HCT116 (cell line): ENCODE measurements around the gene ARHGAP18.

Source experiments
- CTCF ChIP-seq, 3 experiments: fragments of 200-600 bp in 1 of 3; sonication (generic) in 1 of 3; IDR thresholded peaks in 2 of 3; conservative IDR thresholded peaks in 1 of 3; 2 replicates each; pipeline ENCODE4 v1.5.1; 2012 to 2017; ENCODE audit warnings: low read depth in 2 of 3, low read length in 2 of 3, antibody characterized with exemption in 1 of 3, borderline replicate concordance in 1 of 3, control low read depth in 1 of 3, mild to moderate bottlenecking in 1 of 3, mixed read lengths in 1 of 3, mixed run types in 1 of 3, moderate library complexity in 1 of 3; ENCODE audit not compliant: insufficient read depth in 1 of 3
- ELF1 ChIP-seq: IDR thresholded peaks from 2 replicates; pipeline ENCODE4 v1.6.1; 2012; ENCODE audit warnings: low read depth, borderline replicate concordance
- EZH2 ChIP-seq: fragments of 200-600 bp; sonication (generic); IDR thresholded peaks from 2 replicates; pipeline ENCODE4 v1.6.1; 2017; ENCODE audit warnings: antibody characterized with exemption, mixed run types
- EZH2phosphoT487 ChIP-seq: fragments of 200-600 bp; IDR thresholded peaks from 2 replicates; pipeline ENCODE4 v1.6.1; 2018; ENCODE audit warnings: antibody characterized with exemption, borderline replicate concordance
- JUND ChIP-seq: IDR thresholded peaks from 2 replicates; pipeline ENCODE4 v1.6.1; 2012
- MAX ChIP-seq: IDR thresholded peaks from 2 replicates; pipeline ENCODE4 v1.6.1; 2012
- POLR2A ChIP-seq: IDR thresholded peaks from 2 replicates; pipeline ENCODE4 v1.7.0; 2011; ENCODE audit warnings: borderline replicate concordance; ENCODE audit not compliant: insufficient read depth, insufficient read length; ENCODE audit errors: extremely low read depth
- POLR2AphosphoS5 ChIP-seq: IDR thresholded peaks from 2 replicates; pipeline ENCODE4 v1.6.1; 2011; ENCODE audit warnings: mild to moderate bottlenecking, low read depth, low read length, moderate library complexity
- RAD21 ChIP-seq: IDR thresholded peaks from 2 replicates; pipeline ENCODE4 v1.6.1; 2012; ENCODE audit warnings: low read depth, mild to moderate bottlenecking
- REST ChIP-seq: IDR thresholded peaks from 2 replicates; pipeline ENCODE4 v1.6.1; 2012; ENCODE audit warnings: low read depth
- SIN3A ChIP-seq: IDR thresholded peaks from 2 replicates; pipeline ENCODE4 v1.6.1; 2012; ENCODE audit warnings: low read depth
- TCF7L2 ChIP-seq: IDR thresholded peaks from 2 replicates; pipeline ENCODE4 v1.7.0; 2011; ENCODE audit warnings: borderline replicate concordance, inconsistent platforms; ENCODE audit not compliant: insufficient read depth, insufficient read length; ENCODE audit errors: extremely low read depth
- ZFX ChIP-seq: fragments of 450-650 bp; IDR thresholded peaks from 2 replicates; pipeline ENCODE4 v1.6.1; 2017
- ZNF274 ChIP-seq: fragments of 200-500 bp; sonication (Bioruptor generic); IDR thresholded peaks from 2 replicates; pipeline ENCODE4 v1.6.1; 2014; ENCODE audit warnings: mild to moderate bottlenecking, low read depth, low read length, inconsistent platforms

- TF ChIP-seq CTCF (IDR thresholded peaks at IDR 0.05 in 2 of 3, conservative IDR thresholded peaks at IDR 0.05 in 1 of 3; ENCODE audit: borderline replicate concordance in 1 of 3, insufficient read depth in 1 of 3, low read depth in 2 of 3, low read length in 2 of 3) (no peak), EZH2phosphoT487 (no peak), EZH2 (no peak), JUND (no peak), ELF1 (no peak), REST (no peak), SIN3A (no peak), ZFX (no peak), POLR2A (no peak), MAX (no peak), ZNF274 (no peak), TCF7L2 (no peak), POLR2AphosphoS5 (no peak), RAD21 (no peak)
Measured at GRCh38 chr6:129543981-129544380, 166.0 kb downstream of the ARHGAP18 start.
